GM12864 (cell line): ENCODE results near the gene TWF2.

Experiments used
- DNase-seq: peaks from one replicate; pipeline ENCODE4 v3.0.0-alpha.2; 2011; ENCODE audit warnings: low read depth
- H3K4me3 ChIP-seq: 2 replicates; pipeline ENCODE4 v1.5.1; 2011; ENCODE audit warnings: mild to moderate bottlenecking, low read depth, low read length, control low read depth
- CTCF ChIP-seq: IDR thresholded peaks from 2 replicates; pipeline ENCODE4 v1.5.1; 2011; ENCODE audit warnings: low read depth, mild to moderate bottlenecking, moderate library complexity, low read length, control low read depth, inconsistent platforms; ENCODE audit errors: missing control alignments

TWF2 gene

GRCh38 chr3:52270252-52270754 is 31.3 kb upstream of the TWF2 start:
- no peak overlapping the region for H3K4me3 ChIP-seq
- no peak for DNase-seq
- TF ChIP-seq CTCF = no peak

GRCh38 chr3:52269776-52270175 is 30.8 kb upstream of the TWF2 start:
- H3K4me3 ChIP-seq = no peak overlapping the region
- no peak for TF ChIP-seq CTCF
- no peak for DNase-seq

- H3K4me3 ChIP-seq = no peak overlapping the region
- no peak for DNase-seq
- TF ChIP-seq CTCF = no peak
Measured at GRCh38 chr3:52268036-52268435, 29.1 kb upstream of the TWF2 start.

GRCh38 chr3:52265387-52265786 is 26.4 kb upstream of the TWF2 start:
- no peak overlapping the region for H3K4me3 ChIP-seq
- no peak for DNase-seq
- no peak for TF ChIP-seq CTCF

- no peak for TF ChIP-seq CTCF
- no peak for DNase-seq
- H3K4me3 ChIP-seq = no peak overlapping the region
Measured at GRCh38 chr3:52262447-52262846, 23.5 kb upstream of the TWF2 start.

- H3K4me3 ChIP-seq = no peak overlapping the region
- no peak for TF ChIP-seq CTCF
- DNase-seq = no peak
Measured at GRCh38 chr3:52259448-52259847, 20.5 kb upstream of the TWF2 start.

GRCh38 chr3:52259035-52259434 is 20.1 kb upstream of the TWF2 start:
- H3K4me3 ChIP-seq = no peak overlapping the region
- DNase-seq = no peak
- no peak for TF ChIP-seq CTCF
